ENCODE measurements around the gene MAMSTR. TPM values are rescaled to one million over a fixed set of nuclear protein-coding genes. Genes with fewer than 3 reads are reported as not detected.
"Not testable (repeated sequence)": the region's sequence is repeated elsewhere in the genome, so short reads cannot be mapped to it uniquely, and the experiment has no call there.

The MAMSTR gene
- total and polyA plus RNA-seq, 9 donors, result 1.3 to 17.1 (median 10.7) TPM

DNA sequence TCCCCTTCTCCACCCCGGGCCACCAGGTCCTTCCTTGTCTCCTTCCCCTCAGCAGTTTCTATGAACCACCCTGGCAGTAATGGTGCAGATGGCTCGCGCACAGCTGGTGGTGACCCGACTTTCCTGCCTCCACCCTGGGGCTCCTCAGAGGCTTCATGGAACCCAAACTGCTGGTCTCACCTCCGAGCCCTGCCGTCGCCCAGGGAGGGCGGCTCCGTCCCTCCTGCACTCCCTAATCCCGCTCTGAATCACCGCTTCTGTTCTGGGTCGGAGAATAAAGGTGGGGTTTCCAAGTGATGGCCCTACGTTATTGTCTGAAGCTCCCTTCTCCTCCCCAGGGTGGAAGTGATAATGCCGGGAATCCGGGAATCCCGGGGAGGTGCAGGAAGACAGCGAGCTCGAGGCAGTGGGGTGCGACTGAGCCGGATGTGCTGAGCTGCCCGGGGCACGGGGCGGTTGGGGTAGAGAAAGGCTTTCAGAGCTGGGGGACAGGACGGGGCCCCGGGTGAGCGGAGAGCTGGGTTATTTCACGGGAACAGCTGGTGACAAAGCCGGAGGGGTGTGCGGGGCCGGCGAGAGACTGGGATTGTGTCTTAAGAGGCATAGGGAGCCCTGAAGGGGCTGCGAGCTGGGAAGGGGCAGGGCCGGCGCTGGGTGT lies 23.0 kb downstream of the MAMSTR start:
- DNase-seq, result no peak
- 21 to 31% (median 22%) methylated on average over 33 to 34 of the region's 34 CpGs for whole genome bisulfite sequencing, 3 donors
- Histone ChIP-seq H3K9me3 (no peaks in the 10 kb centered on the region), H3K4me1 (ENCODE audit: insufficient read depth) (no peaks in the 10 kb centered on the region), H3K27me3 (no peaks in the 10 kb centered on the region), H3K27ac (no peak overlapping the region), H3K36me3 (no peaks in the 10 kb centered on the region), H3K4me3 (peak overlapping the region; percentile 16)
- TF ChIP-seq CTCF (IDR thresholded peaks at IDR 0.05) (no peak), POLR2A (IDR thresholded peaks at IDR 0.05) (no peak), EP300 (IDR thresholded peaks at IDR 0.05) (no peak)
- intact Hi-C loops (cut with DNase I), result no loop called here

GRCh38 chr19:48695743-48696352 lies 23.7 kb downstream of the MAMSTR start, which contains the start of gene FUT2:
Gene FUT2, plus strand, starts transcription at chr19:48695971. Its CDS starts 6,986 bp downstream, at chr19:48702957.
- Histone ChIP-seq H3K27ac (no peak within 1 kb of the TSS), H3K27me3 (no peaks in the 10 kb centered on the region), H3K4me1 (ENCODE audit: insufficient read depth) (no peaks in the 10 kb centered on the region), H3K36me3 (no peaks in the 10 kb centered on the region), H3K9me3 (no peaks in the 10 kb centered on the region), H3K4me3 (peak within 1 kb of the TSS; percentile 16)
- no peak for DNase-seq
- 54 to 67% (median 56%) methylated on average over 16 of the region's 16 CpGs for WGBS, 3 donors
- intact Hi-C loops (cut with DNase I), result no loop called here
- no peak for TF ChIP-seq EP300 (IDR thresholded peaks at IDR 0.05)
- no peak for TF ChIP-seq POLR2A (IDR thresholded peaks at IDR 0.05)
- no peak for TF ChIP-seq CTCF (IDR thresholded peaks at IDR 0.05)

DNA sequence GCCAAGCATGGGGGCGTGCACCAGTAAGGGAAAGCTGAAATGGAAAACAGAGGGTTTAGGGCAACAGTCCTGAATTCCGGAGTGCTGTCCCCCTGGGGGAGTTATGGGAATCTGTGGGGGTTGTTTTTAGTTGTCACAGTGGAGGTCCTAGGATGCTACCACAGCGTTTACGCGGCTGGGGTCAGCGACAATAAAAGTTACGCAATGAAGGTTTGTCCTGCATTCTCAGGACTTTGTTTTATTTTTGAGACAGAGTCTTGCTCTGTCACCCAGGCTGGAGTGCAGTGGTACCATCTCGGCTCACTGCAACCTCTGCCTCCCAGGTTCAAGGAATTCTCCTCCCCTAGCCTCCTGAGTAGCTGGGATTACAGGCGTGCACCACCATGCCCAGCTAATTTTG lies 25.9 kb downstream of the MAMSTR start:
- DNase-seq; H3K36me3 ChIP-seq; H3K27ac ChIP-seq; H3K4me1 ChIP-seq (ENCODE audit: insufficient read depth); intact Hi-C loops (cut with DNase I); H3K27me3 ChIP-seq; H3K4me3 ChIP-seq; H3K9me3 ChIP-seq: not testable (repeated sequence)
- 89 to 90% (median 90%) methylated on average over 9 of the region's 9 CpGs for WGBS, 3 donors

DNA sequence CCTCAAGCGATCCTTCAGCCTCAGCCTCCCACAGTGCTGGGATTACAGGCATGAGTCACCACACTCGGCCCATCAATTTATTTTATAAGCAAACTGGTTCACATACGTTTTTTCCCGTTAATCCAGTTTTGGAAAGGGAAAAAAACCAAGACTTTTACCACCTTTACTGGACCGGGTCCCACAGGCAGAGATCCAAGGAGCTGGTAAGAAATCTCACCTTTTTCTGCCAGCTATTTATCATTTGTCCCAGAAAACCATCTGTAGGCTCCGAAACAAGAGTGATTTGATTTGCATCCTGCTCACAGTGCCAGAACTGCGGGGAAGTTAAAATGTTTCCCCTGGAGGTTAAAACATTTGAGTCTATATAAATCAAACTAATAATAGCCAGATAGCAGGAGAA lies 30.1 kb downstream of the MAMSTR start:
- Histone ChIP-seq H3K27me3 (no peaks in the 10 kb centered on the region), H3K4me3 (no peak overlapping the region), H3K4me1 (ENCODE audit: insufficient read depth) (no peaks in the 10 kb centered on the region), H3K9me3 (no peaks in the 10 kb centered on the region), H3K27ac (no peak overlapping the region), H3K36me3 (no peaks in the 10 kb centered on the region)
- WGBS, 3 donors, result 29 to 57% (median 37%) methylated on average over 7 of the region's 7 CpGs
- no peak for DNase-seq
- no peak for TF ChIP-seq CTCF (IDR thresholded peaks at IDR 0.05)
- TF ChIP-seq POLR2A (IDR thresholded peaks at IDR 0.05), result no peak
- no peak for TF ChIP-seq EP300 (IDR thresholded peaks at IDR 0.05)
- intact Hi-C loops (cut with DNase I), result no loop called here

- intact Hi-C loops (cut with DNase I), result no loop called here
- Histone ChIP-seq H3K27ac (no peak overlapping the region), H3K36me3 (no peaks in the 10 kb centered on the region), H3K4me3 (no peak overlapping the region), H3K9me3 (no peaks in the 10 kb centered on the region), H3K4me1 (ENCODE audit: insufficient read depth) (no peaks in the 10 kb centered on the region), H3K27me3 (no peaks in the 10 kb centered on the region)
- WGBS, 3 donors, result 89 to 92% (median 91%) methylated on average over 3 of the region's 3 CpGs
- TF ChIP-seq CTCF (IDR thresholded peaks at IDR 0.05) (no peak), EP300 (IDR thresholded peaks at IDR 0.05) (no peak), POLR2A (IDR thresholded peaks at IDR 0.05) (no peak)
- no peak for DNase-seq
These were observed 31.7 kb downstream of the MAMSTR start for GRCh38 chr19:48687776-48688175.

GRCh38 chr19:48686637-48687036 lies 32.9 kb downstream of the MAMSTR start:
- H3K4me3 ChIP-seq; H3K36me3 ChIP-seq; H3K4me1 ChIP-seq (ENCODE audit: insufficient read depth); H3K27me3 ChIP-seq; intact Hi-C loops (cut with DNase I); H3K27ac ChIP-seq; H3K9me3 ChIP-seq; DNase-seq: not testable (repeated sequence)
- 93 to 95% (median 93%) methylated on average over 7 of the region's 7 CpGs for WGBS, 3 donors

Data from ovary (tissue), 9 donors.